ENCODE data around the gene FAM47E.
"Not testable (repeated sequence)": the region's sequence is repeated elsewhere in the genome, so short reads cannot be mapped to it uniquely, and the experiment has no call there.

Gene FAM47E

GRCh38 chr4:76270244-76271175 is 19.0 kb downstream of the FAM47E start:
- H3K27ac Mint-ChIP-seq, result no peak overlapping the region
- H3K4me3 Mint-ChIP-seq, result no peak overlapping the region

GRCh38 chr4:76271248-76271647 is 19.7 kb downstream of the FAM47E start:
- H3K27me3 Mint-ChIP-seq, result peaks cover 7% of the 10 kb centered on the region
- DNase-seq (no peak), ATAC-seq (no peak)
- no peaks in the 10 kb centered on the region for H3K36me3 Mint-ChIP-seq (ENCODE audit: low read depth)
- H3K4me1 Mint-ChIP-seq, result no peaks in the 10 kb centered on the region
- no peak overlapping the region for H3K27ac Mint-ChIP-seq
- no peaks in the 10 kb centered on the region for H3K9me3 Mint-ChIP-seq
- no peak overlapping the region for H3K4me3 Mint-ChIP-seq

More at GRCh38 chr4:76270244-76271175, 19.0 kb downstream of the FAM47E start:
- Mint-ChIP-seq H3K4me1 (no peaks in the 10 kb centered on the region), H3K36me3 (ENCODE audit: low read depth) (no peaks in the 10 kb centered on the region), H3K27me3 (peaks cover 5% of the 10 kb centered on the region), H3K9me3 (no peaks in the 10 kb centered on the region)
- no peak for DNase-seq
- ATAC-seq, result no peak

- H3K27ac Mint-ChIP-seq, result no peak overlapping the region
- H3K27me3 Mint-ChIP-seq, result peaks cover 7% of the 10 kb centered on the region
- no peak for DNase-seq
- ATAC-seq, result no peak
- no peaks in the 10 kb centered on the region for H3K9me3 Mint-ChIP-seq
- H3K4me3 Mint-ChIP-seq, result no peak overlapping the region
- H3K36me3 Mint-ChIP-seq (ENCODE audit: low read depth), result no peaks in the 10 kb centered on the region
- H3K4me1 Mint-ChIP-seq, result no peaks in the 10 kb centered on the region
These were observed 20.6 kb downstream of the FAM47E start for GRCh38 chr4:76272073-76272472.

- Mint-ChIP-seq H3K9me3 (no peaks in the 10 kb centered on the region), H3K27ac (no peak overlapping the region), H3K27me3 (peaks cover 7% of the 10 kb centered on the region), H3K36me3 (ENCODE audit: low read depth) (no peaks in the 10 kb centered on the region), H3K4me1 (no peaks in the 10 kb centered on the region), H3K4me3 (no peak overlapping the region)
- ATAC-seq (no peak), DNase-seq (no peak)
These were observed 21.1 kb downstream of the FAM47E start for GRCh38 chr4:76272582-76272981.

GRCh38 chr4:76272999-76273398 is 21.5 kb downstream of the FAM47E start:
- no peak for DNase-seq
- H3K27me3 Mint-ChIP-seq, result peaks cover 7% of the 10 kb centered on the region
- no peaks in the 10 kb centered on the region for H3K9me3 Mint-ChIP-seq
- H3K4me1 Mint-ChIP-seq, result no peaks in the 10 kb centered on the region
- no peak for ATAC-seq
- no peaks in the 10 kb centered on the region for H3K36me3 Mint-ChIP-seq (ENCODE audit: low read depth)
- no peak overlapping the region for H3K4me3 Mint-ChIP-seq
- H3K27ac Mint-ChIP-seq, result no peak overlapping the region

- ATAC-seq (no peak), DNase-seq (no peak)
- H3K36me3 Mint-ChIP-seq (ENCODE audit: low read depth), result no peaks in the 10 kb centered on the region
- peaks cover 7% of the 10 kb centered on the region for H3K27me3 Mint-ChIP-seq
- no peaks in the 10 kb centered on the region for H3K9me3 Mint-ChIP-seq
- H3K4me3 Mint-ChIP-seq, result no peak overlapping the region
- no peaks in the 10 kb centered on the region for H3K4me1 Mint-ChIP-seq
- no peak overlapping the region for H3K27ac Mint-ChIP-seq
These were observed 24.1 kb downstream of the FAM47E start for GRCh38 chr4:76275486-76276124.

- no peaks in the 10 kb centered on the region for H3K9me3 Mint-ChIP-seq
- H3K27ac Mint-ChIP-seq, result no peak overlapping the region
- ATAC-seq, result no peak
- H3K36me3 Mint-ChIP-seq (ENCODE audit: low read depth), result no peaks in the 10 kb centered on the region
- H3K4me1 Mint-ChIP-seq, result no peaks in the 10 kb centered on the region
- no peak for DNase-seq
- peaks cover 4% of the 10 kb centered on the region for H3K27me3 Mint-ChIP-seq
- H3K4me3 Mint-ChIP-seq, result no peak overlapping the region
These were observed 25.3 kb downstream of the FAM47E start for GRCh38 chr4:76276813-76277212.

- no peak overlapping the region for H3K27ac Mint-ChIP-seq
- H3K36me3 Mint-ChIP-seq (ENCODE audit: low read depth), result no peaks in the 10 kb centered on the region
- no peaks in the 10 kb centered on the region for H3K9me3 Mint-ChIP-seq
- H3K4me1 Mint-ChIP-seq, result no peaks in the 10 kb centered on the region
- no peak for ATAC-seq
- H3K4me3 Mint-ChIP-seq, result no peak overlapping the region
- peaks cover 4% of the 10 kb centered on the region for H3K27me3 Mint-ChIP-seq
- no peak for DNase-seq
These were observed 26.1 kb downstream of the FAM47E start for GRCh38 chr4:76277667-76278066.

GRCh38 chr4:76278583-76278982 is 27.1 kb downstream of the FAM47E start:
- no peaks in the 10 kb centered on the region for H3K9me3 Mint-ChIP-seq
- H3K27me3 Mint-ChIP-seq, result peaks cover 3% of the 10 kb centered on the region
- H3K27ac Mint-ChIP-seq, result no peak overlapping the region
- H3K4me1 Mint-ChIP-seq, result no peaks in the 10 kb centered on the region
- DNase-seq (no peak), ATAC-seq (no peak)
- H3K36me3 Mint-ChIP-seq (ENCODE audit: low read depth), result no peaks in the 10 kb centered on the region
- H3K4me3 Mint-ChIP-seq, result no peak overlapping the region

- Mint-ChIP-seq H3K4me1 (no peaks in the 10 kb centered on the region), H3K36me3 (ENCODE audit: low read depth) (no peaks in the 10 kb centered on the region), H3K9me3 (no peaks in the 10 kb centered on the region), H3K27me3 (peaks cover 3% of the 10 kb centered on the region), H3K4me3 (no peak overlapping the region), H3K27ac (no peak overlapping the region)
- DNase-seq (no peak), ATAC-seq (no peak)
These were observed 27.9 kb downstream of the FAM47E start for GRCh38 chr4:76279462-76279861.

GRCh38 chr4:76280488-76281441 is 29.2 kb downstream of the FAM47E start:
- no peak overlapping the region for H3K4me3 Mint-ChIP-seq
- peaks cover 3% of the 10 kb centered on the region for H3K27me3 Mint-ChIP-seq
- no peaks in the 10 kb centered on the region for H3K9me3 Mint-ChIP-seq
- no peaks in the 10 kb centered on the region for H3K4me1 Mint-ChIP-seq
- H3K36me3 Mint-ChIP-seq (ENCODE audit: low read depth), result no peaks in the 10 kb centered on the region
- DNase-seq, result no peak
- H3K27ac Mint-ChIP-seq, result no peak overlapping the region
- no peak for ATAC-seq

GRCh38 chr4:76281594-76281993 is 30.1 kb downstream of the FAM47E start:
- H3K9me3 Mint-ChIP-seq; DNase-seq; ATAC-seq; H3K27me3 Mint-ChIP-seq; H3K36me3 Mint-ChIP-seq (ENCODE audit: low read depth); H3K4me1 Mint-ChIP-seq; H3K27ac Mint-ChIP-seq; H3K4me3 Mint-ChIP-seq: not testable (repeated sequence)

GRCh38 chr4:76282941-76283689 is 31.6 kb downstream of the FAM47E start:
- H3K4me1 Mint-ChIP-seq, result no peaks in the 10 kb centered on the region
- ATAC-seq, result no peak
- DNase-seq, result no peak
- H3K4me3 Mint-ChIP-seq, result no peak overlapping the region
- H3K27me3 Mint-ChIP-seq, result no peaks in the 10 kb centered on the region
- H3K36me3 Mint-ChIP-seq (ENCODE audit: low read depth), result no peaks in the 10 kb centered on the region
- no peaks in the 10 kb centered on the region for H3K9me3 Mint-ChIP-seq
- no peak overlapping the region for H3K27ac Mint-ChIP-seq

- Mint-ChIP-seq H3K4me3 (no peak overlapping the region), H3K36me3 (ENCODE audit: low read depth) (no peaks in the 10 kb centered on the region), H3K27ac (no peak overlapping the region), H3K9me3 (no peaks in the 10 kb centered on the region), H3K27me3 (peaks cover 1% of the 10 kb centered on the region), H3K4me1 (no peaks in the 10 kb centered on the region)
- DNase-seq, result no peak
- ATAC-seq, result no peak
These were observed 32.4 kb downstream of the FAM47E start for GRCh38 chr4:76283900-76284299.

Measured in activated naive CD8-positive, alpha-beta T cell treated with anti-CD3 and anti-CD28 coated beads, Interleukin-2, amount 50 U/mL, for 24 hours (primary cell).